Measurements from ENCODE around the gene CACUL1.
A peak's percentile ranks its signal among the peaks of the same experiment; 100 is the strongest.

CACUL1 gene

DNA sequence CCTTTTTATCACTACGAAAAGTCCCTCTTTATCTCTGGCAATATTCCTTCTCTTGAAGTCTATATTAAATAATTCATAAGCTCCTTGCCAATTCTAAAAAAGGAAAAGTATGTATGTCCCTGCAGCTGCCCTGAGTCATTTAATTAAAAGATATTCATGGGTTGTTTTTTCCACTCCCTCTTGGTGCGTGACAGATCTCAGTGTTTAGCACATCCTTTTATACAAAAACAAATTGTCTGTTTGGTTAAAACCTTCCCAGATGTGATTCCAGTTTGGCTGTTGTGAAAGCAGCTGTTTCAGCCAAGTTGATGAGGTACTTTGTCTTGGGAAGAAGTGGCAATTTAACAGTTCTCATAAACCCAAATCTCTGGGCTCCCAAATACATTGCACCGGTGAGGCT is 125.6 kb downstream of the CACUL1 start:
- no peak for TF ChIP-seq CTCF (IDR thresholded peaks at IDR 0.05; ENCODE audit: low read depth, low read length)

DNA sequence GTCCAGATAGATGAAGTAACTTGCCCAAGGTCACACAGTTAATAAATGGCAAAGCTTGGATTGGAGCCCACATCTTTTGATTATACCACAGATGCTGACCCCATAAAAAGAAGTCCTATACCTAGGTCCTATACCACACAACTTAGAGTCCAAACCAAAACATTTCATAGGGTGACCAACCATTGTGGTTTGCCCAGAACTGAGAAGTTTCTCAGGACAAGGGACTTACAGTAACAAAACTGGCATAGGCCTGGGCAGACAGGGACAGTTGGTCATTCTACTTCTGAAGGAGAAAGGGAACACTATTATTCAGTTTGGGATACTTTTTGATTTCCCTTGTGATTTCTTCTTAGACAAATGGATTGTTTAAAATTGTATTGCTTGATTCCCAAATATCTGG is 126.4 kb downstream of the CACUL1 start:
- no peak for TF ChIP-seq CTCF (IDR thresholded peaks at IDR 0.05; ENCODE audit: low read depth, low read length)

More for the DNA sequence above, 125.6 kb downstream of the CACUL1 start:
- H3K4me3 ChIP-seq (ENCODE audit: low read depth, low read length) = no peak overlapping the region

GRCh38 chr10:118626953-118627352 is 127.8 kb downstream of the CACUL1 start:
- peak; percentile 15; the same call in 1 of the 2 replicates for TF ChIP-seq CTCF (IDR thresholded peaks at IDR 0.05; ENCODE audit: low read depth, low read length)
- H3K4me3 ChIP-seq (ENCODE audit: low read depth, low read length) = no peak overlapping the region

More for the DNA sequence above, 126.4 kb downstream of the CACUL1 start:
- no peak overlapping the region for H3K4me3 ChIP-seq (ENCODE audit: low read depth, low read length)
